Mesodermal cell (in vitro differentiated cells): Measurements from ENCODE around the gene MYBPC3.
"Not testable (repeated sequence)": the region's sequence is repeated elsewhere in the genome, so short reads cannot be mapped to it uniquely, and the experiment has no call there.

Source experiments
- H3K27ac ChIP-seq: 2 replicates; pipeline ENCODE4 v1.7.0; 2013; ENCODE audit warnings: mild to moderate bottlenecking, low read depth, low read length, moderate library complexity; ENCODE audit not compliant: severe bottlenecking
- H3K36me3 ChIP-seq: 2 replicates; pipeline ENCODE4 v1.7.1; 2013; ENCODE audit warnings: mild to moderate bottlenecking, low read length, moderate library complexity; ENCODE audit not compliant: control insufficient read depth, insufficient read depth
- H3K4me1 ChIP-seq: one replicate; pipeline ENCODE4 v1.7.1; 2013; ENCODE audit warnings: mild to moderate bottlenecking, low read length; ENCODE audit not compliant: insufficient read depth, control insufficient read depth, poor library complexity, severe bottlenecking
- H3K4me3 ChIP-seq: 2 replicates; pipeline ENCODE4 v1.7.0; 2013; ENCODE audit warnings: low read length, control low read depth, mild to moderate bottlenecking; ENCODE audit not compliant: insufficient read depth, poor library complexity, severe bottlenecking; ENCODE audit errors: extremely low read depth
- H3K9me3 ChIP-seq: 2 replicates; pipeline ENCODE4 v1.7.1; 2013; ENCODE audit warnings: mild to moderate bottlenecking, low read length, moderate library complexity; ENCODE audit not compliant: control insufficient read depth
- WGBS, 2 experiments: methylation state at CpG; one replicate each; pipeline ENCODE4 v1.1.5; 2013; ENCODE audit warnings: missing lambda C conversion rate in 2 of 2; ENCODE audit not compliant: insufficient coverage in 2 of 2; 5-methylcytosine and 5-hydroxymethylcytosine counted together

Gene MYBPC3

GRCh38 chr11:47327949-47328348, 24.6 kb downstream of the MYBPC3 start:
- Histone ChIP-seq H3K9me3 (no peaks in the 10 kb centered on the region), H3K4me1 (no peaks in the 10 kb centered on the region), H3K4me3 (no peak overlapping the region), H3K36me3 (peaks cover 42% of the 10 kb centered on the region), H3K27ac (no peak overlapping the region)
- 93 to 100% methylated on average over 3 to 4 of the region's 5 CpGs for WGBS, 2 experiments

DNA sequence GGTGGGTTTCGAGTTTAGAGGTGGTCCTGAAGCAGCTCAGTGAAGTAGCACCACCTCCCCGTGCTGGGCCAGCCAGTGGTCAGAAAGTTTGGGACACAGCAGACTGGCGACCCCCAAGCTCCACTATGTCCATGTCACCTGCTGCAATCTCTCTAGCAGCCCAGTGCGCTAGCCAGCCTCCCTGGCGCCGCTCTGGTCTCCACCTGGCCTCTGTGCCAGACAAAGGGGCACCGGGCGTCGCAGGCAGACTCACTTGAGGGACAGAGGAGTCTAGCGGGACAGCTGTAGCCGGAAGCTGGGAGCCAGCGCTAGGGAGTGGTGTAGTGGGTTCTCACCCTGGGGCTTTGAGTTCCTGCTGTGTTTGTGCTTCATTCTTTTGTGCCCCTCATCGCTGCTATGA, 25.5 kb downstream of the MYBPC3 start:
- H3K36me3 ChIP-seq: peaks cover 50% of the 10 kb centered on the region
- 95 to 97% methylated on average over 13 of the region's 13 CpGs for WGBS, 2 experiments
- no peak overlapping the region for H3K27ac ChIP-seq
- H3K4me1 ChIP-seq: no peaks in the 10 kb centered on the region
- no peaks in the 10 kb centered on the region for H3K9me3 ChIP-seq
- H3K4me3 ChIP-seq: no peak overlapping the region

DNA sequence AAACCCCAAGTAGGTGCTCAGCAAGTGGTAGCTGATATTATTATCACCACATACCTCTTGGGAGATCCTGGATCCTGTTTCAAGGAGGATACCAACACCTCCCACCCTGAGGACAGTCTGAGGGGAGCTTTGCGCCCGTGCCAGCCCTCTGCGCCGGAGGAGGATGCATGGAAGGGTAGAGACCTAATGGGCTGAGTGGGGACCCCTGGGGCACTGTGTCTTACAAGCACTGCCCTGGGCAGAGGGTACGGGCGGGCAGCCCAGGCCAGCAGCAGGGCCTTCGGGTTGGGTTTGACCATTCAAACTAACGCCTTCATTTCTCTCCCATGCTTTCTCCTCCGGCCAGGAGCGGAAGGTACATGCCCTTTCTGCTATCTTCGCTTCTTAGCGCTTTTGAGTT, 26.3 kb downstream of the MYBPC3 start:
- H3K36me3 ChIP-seq: peaks cover 57% of the 10 kb centered on the region
- no peak overlapping the region for H3K4me3 ChIP-seq
- no peaks in the 10 kb centered on the region for H3K4me1 ChIP-seq
- H3K27ac ChIP-seq: no peak overlapping the region
- H3K9me3 ChIP-seq: no peaks in the 10 kb centered on the region
- 92 to 100% methylated on average over 7 to 8 of the region's 12 CpGs for WGBS, 2 experiments

DNA sequence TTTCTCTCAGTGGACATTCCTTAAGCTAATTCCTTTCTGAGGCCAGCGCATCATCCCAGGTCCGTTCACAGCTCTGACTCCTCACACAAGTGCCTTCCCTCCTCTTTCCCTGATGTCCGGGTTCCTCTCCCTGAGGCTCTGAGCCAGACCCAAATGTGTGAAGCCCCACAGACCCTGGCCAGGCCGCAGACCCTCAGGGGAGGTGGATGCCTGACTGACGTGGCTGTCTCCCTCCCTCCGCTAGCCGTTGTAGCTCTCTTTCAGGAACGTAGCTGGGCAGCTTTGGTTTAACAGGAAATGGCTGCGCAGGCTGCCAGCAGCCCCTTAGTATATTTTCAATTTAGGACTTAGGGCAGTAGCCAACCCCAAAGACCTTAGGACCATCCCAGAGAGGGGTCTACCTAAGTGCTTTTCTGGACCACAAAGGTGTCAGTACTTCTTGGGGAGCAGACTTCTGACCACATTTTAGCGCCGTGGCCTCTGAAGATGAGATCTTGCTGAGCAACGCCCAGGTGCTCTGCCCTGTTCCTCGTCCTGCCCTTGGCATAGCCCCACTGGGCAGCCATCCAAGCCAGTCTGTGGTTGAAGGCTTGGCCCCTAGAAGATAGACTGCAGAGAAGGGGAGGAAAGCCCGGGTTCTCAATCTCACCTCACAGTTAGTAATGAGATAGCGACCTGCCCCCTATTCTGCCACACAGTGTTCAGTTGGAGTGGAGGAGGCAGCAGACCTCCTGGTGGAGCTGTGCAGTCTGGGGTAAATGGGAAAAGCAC, 27.0 kb downstream of the MYBPC3 start:
- H3K4me3 ChIP-seq: no peak overlapping the region
- no peaks in the 10 kb centered on the region for H3K9me3 ChIP-seq
- no peaks in the 10 kb centered on the region for H3K4me1 ChIP-seq
- no peak overlapping the region for H3K27ac ChIP-seq
- 90 to 94% methylated on average over 14 to 15 of the region's 15 CpGs for WGBS, 2 experiments
- peaks cover 57% of the 10 kb centered on the region for H3K36me3 ChIP-seq

- Histone ChIP-seq H3K36me3 (peaks cover 53% of the 10 kb centered on the region), H3K4me1 (no peaks in the 10 kb centered on the region), H3K27ac (no peak overlapping the region), H3K4me3 (no peak overlapping the region), H3K9me3 (no peaks in the 10 kb centered on the region)
- WGBS, 2 experiments: 92 to 99% methylated on average over 10 to 11 of the region's 12 CpGs
These were observed 28.0 kb downstream of the MYBPC3 start for GRCh38 chr11:47324520-47324919.

DNA sequence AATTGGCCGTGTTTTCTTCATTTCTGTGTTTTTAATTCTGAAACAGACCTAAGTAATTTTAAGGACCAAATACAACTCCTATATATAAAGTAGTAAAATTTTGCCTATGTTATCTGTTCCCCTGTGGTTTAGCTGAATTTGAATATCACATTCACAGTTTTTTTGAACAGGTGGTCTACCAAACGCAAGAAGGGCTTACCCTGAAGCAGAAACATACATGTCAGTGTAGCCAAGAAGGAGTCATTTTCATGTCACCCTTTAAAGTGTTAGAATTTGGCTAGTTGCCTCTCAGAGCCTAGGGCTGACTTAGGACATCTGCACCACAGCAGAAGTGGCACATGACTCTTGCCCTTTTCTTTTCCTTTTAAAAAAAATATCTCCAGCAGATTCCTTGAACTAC, 34.3 kb downstream of the MYBPC3 start:
- 83 to 100% methylated on average over 1 of the region's 2 CpGs for WGBS, 2 experiments
- Histone ChIP-seq H3K4me3 (no peak overlapping the region), H3K36me3 (peaks cover 66% of the 10 kb centered on the region), H3K4me1 (no peaks in the 10 kb centered on the region), H3K9me3 (no peaks in the 10 kb centered on the region), H3K27ac (no peak overlapping the region)

DNA sequence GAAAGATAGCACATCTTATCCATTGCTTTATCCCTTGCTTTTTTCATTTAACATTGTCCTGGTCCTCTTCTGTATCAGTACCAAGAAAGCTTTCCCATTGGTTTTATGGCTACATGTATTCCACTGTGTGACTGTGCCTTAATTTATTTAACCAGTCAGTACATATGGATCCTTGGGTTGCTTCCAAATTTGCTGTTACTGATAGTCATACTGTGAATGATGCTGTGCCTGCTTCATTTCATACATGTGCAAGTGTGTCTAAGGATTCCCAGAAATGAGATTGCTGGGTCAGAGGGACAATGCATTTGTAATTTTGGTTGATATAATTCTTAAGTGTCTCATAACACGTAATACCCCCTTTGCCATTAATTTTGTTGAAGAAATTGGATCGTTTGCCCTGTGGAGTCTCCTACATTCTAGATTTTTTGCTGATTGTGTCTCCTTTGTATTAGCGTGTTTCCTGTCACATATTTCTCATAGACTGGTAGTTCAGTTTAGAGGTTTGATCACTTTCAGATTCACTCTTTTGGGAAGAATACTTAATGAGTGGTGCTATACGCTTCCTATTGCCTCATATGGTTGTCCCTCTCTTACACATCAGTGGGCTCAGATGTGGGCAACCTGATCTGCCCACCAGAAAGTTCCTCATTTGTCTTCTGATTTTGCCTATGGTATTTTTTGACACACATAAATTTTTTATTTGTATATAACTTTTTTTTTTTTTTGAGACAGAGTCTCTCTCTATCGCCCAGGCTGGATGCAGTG, 35.3 kb downstream of the MYBPC3 start:
- Histone ChIP-seq H3K9me3 (no peaks in the 10 kb centered on the region), H3K27ac (no peak overlapping the region), H3K4me1 (no peaks in the 10 kb centered on the region), H3K4me3 (no peak overlapping the region), H3K36me3 (peaks cover 69% of the 10 kb centered on the region)
- 89 to 100% methylated on average over 2 to 4 of the region's 5 CpGs for WGBS, 2 experiments

DNA sequence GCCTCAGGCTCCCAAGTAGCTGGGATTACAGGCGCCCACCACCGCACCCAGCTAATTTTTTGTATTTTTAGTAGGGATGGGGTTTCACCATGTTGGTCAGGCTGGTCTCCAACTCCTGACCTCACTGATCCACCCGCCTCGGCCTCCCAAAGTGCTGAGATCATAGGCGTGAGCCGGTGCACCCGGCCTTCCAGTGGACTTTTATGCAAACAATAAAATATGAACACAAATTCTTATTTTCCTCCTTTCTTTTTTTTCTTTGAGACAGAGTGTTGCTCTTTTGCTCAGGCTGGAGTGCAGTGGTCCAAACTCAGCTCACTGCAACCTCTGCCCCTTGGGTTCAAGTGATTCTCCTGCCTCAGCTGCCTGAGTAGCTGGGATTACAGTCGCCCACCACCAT, 36.0 kb downstream of the MYBPC3 start:
- not testable (repeated sequence) for H3K4me3 ChIP-seq, H3K4me1 ChIP-seq, H3K27ac ChIP-seq, H3K9me3 ChIP-seq
- 94 to 98% methylated on average over 6 of the region's 8 CpGs for WGBS, 2 experiments
- H3K36me3 ChIP-seq: peaks cover 68% of the 10 kb centered on the region

DNA sequence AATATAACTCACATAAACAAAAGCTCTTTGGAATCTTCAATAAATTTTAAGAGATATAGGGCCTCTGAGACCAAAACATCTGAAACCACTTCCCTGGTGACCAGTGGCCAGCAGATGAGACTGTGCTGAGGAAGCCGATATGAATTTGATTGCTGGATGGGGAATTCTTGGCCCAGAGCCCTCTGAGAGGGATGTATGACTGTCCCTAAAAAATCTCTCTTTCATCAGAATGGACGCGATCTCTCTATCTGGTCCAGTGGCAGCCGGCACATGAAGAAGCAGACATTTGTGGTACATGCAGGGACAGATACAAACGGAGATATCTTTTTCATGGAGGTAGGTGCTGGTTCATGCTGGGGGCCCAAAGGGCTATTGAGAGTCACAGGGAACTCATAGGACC, 37.5 kb downstream of the MYBPC3 start:
- peaks cover 81% of the 10 kb centered on the region for H3K36me3 ChIP-seq
- 94 to 100% methylated on average over 3 to 4 of the region's 5 CpGs for WGBS, 2 experiments
- no peak overlapping the region for H3K27ac ChIP-seq

DNA sequence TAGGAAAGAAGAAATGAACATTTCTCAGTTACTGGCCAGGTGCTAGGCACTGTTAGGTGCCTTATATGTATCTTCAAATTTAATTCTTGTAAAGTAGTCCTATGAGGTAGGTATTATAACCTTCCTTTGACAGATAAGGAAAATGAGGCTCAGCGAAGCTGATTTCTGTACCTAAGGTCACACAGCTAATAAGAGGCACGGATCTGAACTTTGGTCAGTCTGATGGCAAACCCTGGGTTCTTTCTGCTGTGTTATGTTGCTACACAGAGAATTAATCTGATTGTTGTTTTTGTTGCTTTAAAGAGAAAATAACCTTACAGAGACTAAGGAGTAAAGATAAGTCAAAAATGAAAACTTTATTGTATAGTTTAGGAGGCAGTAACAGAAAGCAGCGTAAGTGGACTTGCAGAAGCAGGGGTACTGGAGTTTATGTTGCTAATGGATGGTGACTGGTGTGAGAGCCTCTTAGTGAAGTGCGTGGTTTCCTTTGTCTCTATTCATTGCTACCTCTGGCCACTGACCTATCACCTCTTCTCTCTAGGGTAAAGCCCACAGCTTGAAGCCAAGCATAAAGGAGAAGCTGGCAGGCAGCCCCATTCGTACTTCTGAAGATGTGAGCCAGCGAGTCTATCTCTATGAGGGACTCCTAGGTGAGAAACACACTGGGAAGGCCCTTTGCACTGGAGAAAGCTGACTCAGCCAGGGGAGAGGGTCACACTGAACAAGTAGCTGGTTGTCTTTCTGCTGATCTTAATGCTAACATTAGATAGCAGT, 44.3 kb downstream of the MYBPC3 start:
- H3K9me3 ChIP-seq: no peaks in the 10 kb centered on the region
- H3K36me3 ChIP-seq: peaks cover 92% of the 10 kb centered on the region
- H3K4me1 ChIP-seq: no peaks in the 10 kb centered on the region
- WGBS, 2 experiments: 79 to 96% methylated on average over 4 to 5 of the region's 6 CpGs
- no peak overlapping the region for H3K4me3 ChIP-seq
- no peak overlapping the region for H3K27ac ChIP-seq

More for the DNA sequence above, 37.5 kb downstream of the MYBPC3 start:
- no peaks in the 10 kb centered on the region for H3K4me1 ChIP-seq
- no peaks in the 10 kb centered on the region for H3K9me3 ChIP-seq
- H3K4me3 ChIP-seq: no peak overlapping the region
